ENCODE measurements around the gene COL1A2.

Gene COL1A2

DNA sequence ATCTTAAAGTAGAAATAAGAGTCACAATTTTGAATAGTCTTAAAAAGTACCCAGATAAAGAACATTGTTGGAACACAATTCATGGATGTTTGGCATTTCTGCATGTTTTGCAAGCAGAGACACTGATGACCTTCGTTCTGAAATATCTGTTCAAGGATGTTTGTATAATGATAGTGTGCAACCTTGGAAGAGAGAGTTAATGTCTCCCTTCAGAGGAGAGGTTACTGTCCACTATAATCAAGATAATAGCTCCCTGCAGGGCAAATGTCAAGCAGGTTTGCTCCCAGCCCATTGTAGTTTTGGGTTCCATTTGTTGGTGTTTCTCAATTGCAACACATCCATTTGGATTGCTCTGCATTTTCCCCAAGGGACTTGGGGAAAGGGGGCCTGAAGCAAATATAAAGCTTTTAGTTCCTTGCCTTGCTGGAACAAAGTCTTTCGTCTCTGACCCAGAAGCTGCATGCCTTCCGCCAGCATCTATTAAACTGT lies 45.2 kb downstream of the COL1A2 start:
- DNase-seq: no peak

DNA sequence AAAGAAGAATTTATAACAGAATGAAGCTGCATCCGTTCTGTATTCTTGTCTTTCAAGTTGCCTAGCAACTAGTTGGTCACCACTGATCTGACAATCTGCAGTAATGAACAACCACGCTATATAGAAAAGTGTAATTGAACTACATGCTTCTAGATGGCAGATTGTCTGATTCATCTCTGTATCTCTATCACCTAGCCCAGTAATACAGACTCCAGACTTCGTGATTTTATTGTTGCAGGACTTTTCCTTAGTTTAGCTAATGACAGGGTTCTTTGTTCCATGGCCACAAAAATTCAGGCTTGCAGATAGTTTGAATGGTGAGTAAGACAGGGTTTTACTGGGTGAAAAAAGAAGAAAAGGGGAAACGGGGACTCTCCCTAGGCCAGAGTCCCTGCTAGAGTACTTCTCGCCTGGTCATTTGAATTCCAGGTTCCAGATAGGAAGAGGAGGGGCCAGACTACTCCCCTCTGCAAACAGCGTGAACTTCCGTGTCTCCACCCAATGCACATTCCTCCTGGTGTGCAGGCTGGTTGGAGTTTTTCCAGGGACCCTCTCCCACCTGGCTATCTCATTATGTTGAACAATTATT lies 45.9 kb downstream of the COL1A2 start:
- peak; percentile 41 for DNase-seq

GRCh38 chr7:94441138-94441537 lies 46.4 kb downstream of the COL1A2 start:
- DNase-seq: no peak

GRCh38 chr7:94442639-94443038 lies 47.9 kb downstream of the COL1A2 start:
- no peak for DNase-seq

- DNase-seq: peak; percentile 95
Observed at GRCh38 chr7:94444813-94445212, 50.1 kb downstream of the COL1A2 start.

DNA sequence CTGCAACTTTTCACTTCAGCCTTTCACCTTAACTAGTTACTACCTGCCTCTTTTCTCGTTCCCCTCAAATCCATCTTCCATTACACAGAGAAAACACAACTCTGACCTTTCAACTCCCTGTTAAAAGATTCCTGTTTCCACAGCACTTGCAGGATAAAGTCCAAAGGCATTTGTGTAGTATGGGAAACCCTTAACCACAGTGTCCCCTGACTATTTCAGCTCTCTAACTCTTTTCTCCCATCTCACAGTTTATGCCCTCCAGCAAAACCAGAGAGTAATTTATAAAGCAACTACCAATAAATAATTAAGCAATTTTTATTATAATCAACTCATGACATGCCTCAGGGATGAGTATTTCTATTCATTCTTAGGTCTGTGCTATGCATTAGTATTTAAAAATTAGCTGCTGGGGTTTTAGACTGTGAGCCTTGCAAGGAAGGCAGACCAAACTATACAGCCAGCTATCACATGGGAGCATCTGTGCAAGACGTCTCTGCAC lies 51.0 kb downstream of the COL1A2 start:
- DNase-seq: peak; percentile 71

- no peak for DNase-seq
Observed at GRCh38 chr7:94446308-94446707, 51.6 kb downstream of the COL1A2 start.

DNA sequence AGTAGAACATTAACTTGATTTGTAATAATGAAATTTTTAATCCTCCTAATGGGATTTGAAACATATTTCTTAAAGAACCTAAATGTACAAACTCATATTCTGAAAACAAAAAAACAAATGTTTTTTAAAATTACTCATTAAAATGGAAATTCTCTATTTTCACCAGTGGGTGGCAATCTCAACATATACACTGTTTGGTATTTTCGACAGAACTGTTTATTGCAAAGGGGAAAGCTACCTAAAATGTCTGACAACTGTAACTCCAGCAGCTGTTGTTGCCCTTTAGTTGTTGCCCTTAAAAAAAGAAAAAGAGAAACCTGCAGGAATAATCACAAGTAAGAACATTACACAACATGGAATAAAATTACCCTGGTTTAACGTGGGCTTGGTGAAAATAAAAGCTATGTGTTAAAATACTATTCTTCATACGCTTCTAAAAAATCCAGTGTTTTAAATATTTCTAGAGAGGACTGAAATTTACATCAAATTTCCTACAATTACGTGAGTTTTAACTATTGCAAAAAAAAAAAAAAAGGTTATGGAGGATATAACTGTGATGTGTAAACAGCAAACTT lies 54.5 kb downstream of the COL1A2 start:
- peak; percentile 93 for DNase-seq

- DNase-seq: peak; percentile 83
Observed at GRCh38 chr7:94450044-94450697, 55.5 kb downstream of the COL1A2 start.

DNA sequence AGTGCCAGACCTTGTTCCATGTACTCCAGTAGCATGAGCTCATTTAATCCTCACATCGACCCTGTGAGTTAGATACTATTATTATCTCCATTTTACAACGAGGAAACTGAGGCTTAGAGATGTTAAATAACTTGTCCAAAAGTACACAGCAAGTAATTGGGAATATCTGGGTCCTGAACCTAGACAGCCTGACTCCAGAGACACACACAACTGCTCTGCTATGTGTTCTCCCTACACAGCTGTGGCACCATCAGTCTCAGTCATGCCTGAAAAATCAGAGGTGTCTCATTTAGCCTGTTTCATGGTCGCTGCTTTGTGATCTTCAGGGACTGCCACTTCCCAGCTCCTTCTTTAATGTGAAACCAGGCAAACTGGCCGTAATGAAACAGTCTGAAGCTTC lies 56.5 kb downstream of the COL1A2 start:
- DNase-seq: peak; percentile 87

DNA sequence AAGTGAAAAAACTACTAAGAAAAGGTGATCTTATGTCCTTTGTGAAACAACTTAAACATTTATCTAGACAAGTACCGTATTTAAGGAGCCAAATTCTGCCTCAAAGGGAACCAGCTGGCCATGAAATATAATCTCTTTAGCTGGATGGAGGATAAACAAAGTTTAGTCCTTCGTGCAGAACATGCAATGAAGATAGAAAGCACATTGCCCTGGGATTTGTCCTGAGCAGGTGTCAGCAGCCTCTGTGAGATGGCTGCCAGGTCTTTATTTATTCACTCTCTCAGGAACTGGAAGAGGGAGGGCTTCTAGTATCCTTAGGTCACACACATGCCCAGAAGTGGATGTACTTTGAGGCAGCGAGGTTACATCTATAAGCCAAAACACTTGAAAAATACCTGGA lies 57.5 kb downstream of the COL1A2 start:
- peak; percentile 99 for DNase-seq

GRCh38 chr7:94453898-94454297 lies 59.2 kb downstream of the COL1A2 start:
- DNase-seq: no peak

- no peak for DNase-seq
Observed at GRCh38 chr7:94458041-94458440, 63.3 kb downstream of the COL1A2 start.

- DNase-seq: no peak
Observed at GRCh38 chr7:94466516-94466915, 71.8 kb downstream of the COL1A2 start.

DNA sequence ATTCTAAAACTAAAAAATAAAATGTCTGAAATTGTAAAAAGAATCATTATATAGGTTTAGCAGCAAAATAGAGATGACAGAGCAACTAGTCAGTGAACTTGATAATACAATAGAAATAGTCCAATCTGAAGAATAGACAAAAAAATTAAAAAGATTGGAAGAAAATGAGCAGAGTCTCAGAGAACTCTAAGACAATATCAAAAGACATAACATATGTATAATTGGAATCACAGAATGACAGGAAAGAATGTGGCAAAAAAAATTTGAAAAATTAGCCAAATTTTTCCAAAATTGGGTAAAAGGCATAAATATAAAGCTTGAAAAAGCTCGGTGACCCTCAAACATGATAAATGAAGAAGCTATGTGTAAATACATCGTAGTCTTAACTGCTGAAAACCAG lies 76.9 kb downstream of the COL1A2 start:
- no peak for DNase-seq

DNA sequence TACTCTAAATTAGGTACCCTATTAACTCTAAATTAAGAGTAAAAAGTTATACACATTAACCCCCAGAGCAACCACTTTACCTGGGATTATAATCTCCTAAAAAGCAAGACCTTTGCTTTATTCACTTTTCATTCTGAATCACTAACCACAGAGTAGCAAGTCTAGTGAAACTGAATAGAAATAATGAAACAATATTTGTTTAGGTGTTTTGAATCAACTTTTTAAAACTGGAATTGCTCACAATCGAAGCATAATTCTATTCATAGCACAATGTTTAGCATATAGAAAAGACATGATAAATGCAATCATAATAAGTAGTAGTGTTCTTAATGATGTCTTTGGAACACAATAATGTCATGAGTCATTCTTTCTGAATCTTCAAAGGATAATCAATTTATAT lies 77.9 kb downstream of the COL1A2 start:
- no peak for DNase-seq

GRCh38 chr7:94476251-94476840 lies 81.7 kb downstream of the COL1A2 start:
- no peak for DNase-seq

DNA sequence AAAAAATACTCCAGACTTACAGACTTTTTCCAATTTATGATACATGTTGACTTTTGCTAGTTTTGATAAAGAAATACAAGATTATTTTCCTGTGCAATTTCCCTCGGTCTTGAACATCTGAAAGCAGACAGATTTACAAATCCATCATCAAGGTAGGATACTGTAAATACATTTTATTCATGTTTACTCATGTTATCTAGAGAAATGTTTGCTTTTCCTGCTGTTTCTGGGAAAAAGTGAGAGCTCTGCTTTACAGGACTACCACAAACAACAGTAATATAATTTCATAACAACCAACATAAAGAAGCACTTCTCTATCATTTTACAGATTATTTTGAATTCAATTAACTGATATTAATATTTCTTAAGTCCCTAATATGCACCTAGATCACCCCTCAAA lies 83.2 kb downstream of the COL1A2 start:
- no peak for DNase-seq

GRCh38 chr7:94478648-94479214 lies 84.0 kb downstream of the COL1A2 start:
- DNase-seq: no peak

Data from NCI-H1092 treated with DMSO at 0.1 percent for 48 hours (cell line).